Measurements from ENCODE around the gene CCDC60.
"Not testable (repeated sequence)": the region's sequence is repeated elsewhere in the genome, so short reads cannot be mapped to it uniquely, and the experiment has no call there.

Gene CCDC60

DNA sequence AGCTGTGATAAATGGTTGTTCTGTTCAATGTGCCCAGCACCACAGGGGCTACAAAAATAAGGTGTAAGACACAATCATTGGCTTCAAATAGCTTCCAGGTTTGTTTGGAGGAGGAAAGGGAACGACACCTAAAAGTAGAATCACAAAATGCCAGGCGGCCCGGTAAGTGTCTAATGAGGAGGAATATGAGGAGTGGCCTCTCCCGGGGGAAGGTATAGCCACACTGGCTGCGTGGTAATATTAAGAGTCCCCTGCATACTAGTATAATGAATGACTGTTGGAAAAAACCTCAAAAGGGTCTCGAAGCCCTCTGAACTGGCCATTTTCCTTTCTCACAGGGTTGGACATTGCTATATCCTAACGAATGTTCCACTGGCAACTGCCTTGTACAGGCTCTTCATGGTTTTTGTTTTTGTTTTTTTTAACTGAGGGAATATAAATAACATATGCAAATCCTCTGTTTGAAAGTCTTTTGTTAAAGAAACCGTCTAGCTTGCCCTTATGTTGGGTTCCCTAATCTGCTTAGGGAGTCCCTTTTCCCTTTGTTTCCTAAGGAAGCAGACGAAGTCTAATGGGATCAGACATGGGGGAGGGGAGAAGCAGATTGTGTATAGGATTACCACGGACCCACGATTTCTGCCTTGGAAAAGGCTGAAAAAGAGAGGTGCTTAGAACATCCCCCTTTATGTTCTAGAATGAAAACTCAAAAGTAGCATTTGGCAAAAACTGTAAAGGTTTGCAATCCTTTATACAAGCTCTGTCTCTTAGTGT lies 4.2 kb downstream of the CCDC60 start:
- DNase-seq (ENCODE audit: low read depth in 2 of 2): no peak

DNA sequence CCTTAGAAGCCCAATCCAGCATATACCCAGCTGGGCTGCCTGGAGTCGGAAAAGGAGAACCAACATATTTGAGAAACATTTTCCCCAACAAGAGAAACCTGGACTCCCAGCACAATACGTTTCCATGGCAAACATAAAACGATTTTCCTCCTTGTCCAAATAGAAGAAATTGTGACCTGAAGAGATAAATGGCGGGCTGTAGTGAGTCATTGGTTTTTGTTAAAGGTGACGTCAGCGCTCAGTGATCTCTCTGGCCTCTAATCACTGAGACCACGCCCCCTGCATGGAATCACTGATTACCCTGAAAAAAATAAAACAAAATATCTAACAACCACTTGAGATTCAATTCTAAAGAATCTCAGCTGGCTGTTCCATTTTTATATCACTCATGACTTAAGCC lies 6.0 kb downstream of the CCDC60 start:
- no peak for DNase-seq (ENCODE audit: low read depth in 2 of 2)

DNA sequence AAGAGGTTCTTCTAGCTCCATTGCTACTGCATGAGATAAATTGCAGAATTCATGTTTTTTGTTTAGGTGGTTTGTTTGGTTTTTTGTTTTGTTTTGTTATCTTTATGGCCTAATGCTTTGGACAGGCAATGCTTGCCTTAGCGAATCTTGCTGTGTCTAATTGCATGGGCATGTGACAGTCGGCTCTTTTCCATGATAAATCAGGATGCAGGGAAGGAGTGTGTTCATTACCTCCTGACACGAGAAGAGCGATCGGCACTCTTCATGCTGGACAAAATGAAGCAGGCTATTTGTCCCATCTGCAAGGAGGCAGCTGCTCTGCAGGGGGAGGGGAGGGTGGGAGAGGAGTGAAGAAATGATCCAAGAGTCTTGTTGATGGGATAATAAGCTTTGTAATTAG lies 6.5 kb downstream of the CCDC60 start:
- DNase-seq (ENCODE audit: low read depth in 2 of 2): no peak

DNA sequence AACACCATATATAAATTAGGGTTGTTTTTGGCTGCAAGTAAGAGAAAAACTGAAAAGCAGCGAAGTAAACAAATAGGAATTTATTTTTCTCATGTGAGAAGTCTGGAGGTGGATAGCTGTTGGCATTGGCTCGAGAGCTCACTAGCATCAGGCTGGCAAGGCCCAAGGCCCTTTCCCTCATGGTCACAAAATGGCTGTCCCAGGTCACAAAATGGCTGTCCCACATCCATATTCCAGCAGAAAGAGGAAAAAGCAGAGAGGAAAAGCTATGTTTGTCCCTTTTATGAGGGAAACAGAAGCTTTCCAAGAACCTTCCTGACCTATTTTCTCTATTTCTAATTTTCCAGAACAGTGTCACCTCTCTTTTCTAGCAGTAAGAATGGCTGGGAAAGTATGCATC lies 7.5 kb downstream of the CCDC60 start:
- DNase-seq (ENCODE audit: low read depth in 2 of 2): no peak

DNA sequence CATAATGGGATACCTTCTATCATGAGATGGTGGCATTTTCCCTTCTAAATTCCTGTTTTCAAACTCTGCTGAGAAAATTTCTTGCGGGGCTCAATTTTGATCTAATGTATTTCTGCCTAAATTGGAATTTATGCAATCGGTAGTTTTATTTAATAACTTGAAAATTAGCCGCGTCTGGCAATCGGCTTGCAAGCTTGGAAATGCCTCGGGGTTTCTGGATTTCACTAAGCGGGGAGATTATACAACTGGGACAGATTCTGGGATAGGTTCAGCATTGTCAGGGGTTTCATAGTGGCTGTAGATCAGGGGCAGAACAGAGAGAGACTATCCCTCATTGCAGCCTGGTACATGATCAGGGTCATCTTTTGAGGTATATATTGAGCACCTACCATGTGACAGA lies 8.6 kb downstream of the CCDC60 start:
- DNase-seq (ENCODE audit: low read depth in 2 of 2): no peak

DNA sequence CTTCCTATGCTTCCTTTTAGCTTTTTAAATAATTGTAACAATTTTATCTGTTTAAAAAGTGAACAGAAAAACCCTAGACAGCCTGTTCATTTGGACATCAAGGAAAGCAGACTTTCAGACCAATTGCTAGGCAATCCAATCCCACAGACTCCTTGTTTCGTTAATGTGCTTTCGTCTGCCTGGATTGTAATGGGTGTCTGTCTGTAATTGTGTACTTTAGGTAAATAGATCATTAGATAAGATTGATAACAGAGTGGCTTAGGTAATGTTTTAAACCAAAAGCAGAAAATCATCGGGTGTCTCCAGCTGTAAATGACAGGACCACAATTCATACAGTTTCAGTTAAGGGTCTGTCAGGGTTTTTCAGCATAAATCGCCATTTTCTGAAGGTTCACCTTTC lies 19.6 kb downstream of the CCDC60 start:
- no peak for DNase-seq (ENCODE audit: low read depth in 2 of 2)

DNA sequence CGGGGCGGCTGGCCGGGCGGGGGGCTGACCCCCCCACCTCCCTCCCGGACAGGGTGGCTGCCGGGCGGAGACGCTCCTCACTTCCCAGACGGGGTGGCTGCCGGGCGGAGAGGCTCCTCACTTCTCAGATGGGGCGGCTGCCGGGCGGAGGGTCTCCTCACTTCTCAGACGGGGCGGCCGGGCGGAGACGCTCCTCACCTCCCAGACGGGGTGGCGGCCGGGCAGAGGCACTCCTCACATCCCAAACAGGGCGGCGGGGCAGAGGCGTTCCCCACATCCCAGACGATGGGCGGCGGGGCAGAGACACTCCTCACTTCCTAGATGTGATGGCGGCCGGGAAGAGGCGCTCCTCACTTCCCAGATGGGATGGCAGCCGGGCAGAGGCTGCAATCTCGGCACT lies 25.8 kb downstream of the CCDC60 start:
- not testable (repeated sequence) for DNase-seq (ENCODE audit: low read depth in 2 of 2)

DNA sequence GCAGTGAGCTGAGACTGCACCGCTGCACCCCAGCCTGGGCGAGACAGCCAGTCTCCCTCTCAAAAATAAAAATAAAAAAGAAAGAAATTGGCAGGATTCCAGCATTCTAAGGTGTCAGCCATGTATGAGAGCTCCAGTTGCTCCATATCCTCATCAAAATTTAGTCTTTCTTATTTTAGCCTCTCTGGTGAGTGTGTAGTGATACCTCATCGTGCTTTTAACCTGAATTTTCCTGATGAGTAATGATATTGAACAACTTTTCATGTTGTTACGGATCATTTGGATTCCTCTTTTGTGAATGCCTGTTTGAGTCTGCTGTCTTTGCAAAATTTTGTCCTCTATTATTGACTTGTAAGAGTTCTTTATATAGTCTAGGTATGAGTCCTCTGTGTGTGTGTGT lies 28.5 kb downstream of the CCDC60 start:
- DNase-seq (ENCODE audit: low read depth in 2 of 2): no peak

DNA sequence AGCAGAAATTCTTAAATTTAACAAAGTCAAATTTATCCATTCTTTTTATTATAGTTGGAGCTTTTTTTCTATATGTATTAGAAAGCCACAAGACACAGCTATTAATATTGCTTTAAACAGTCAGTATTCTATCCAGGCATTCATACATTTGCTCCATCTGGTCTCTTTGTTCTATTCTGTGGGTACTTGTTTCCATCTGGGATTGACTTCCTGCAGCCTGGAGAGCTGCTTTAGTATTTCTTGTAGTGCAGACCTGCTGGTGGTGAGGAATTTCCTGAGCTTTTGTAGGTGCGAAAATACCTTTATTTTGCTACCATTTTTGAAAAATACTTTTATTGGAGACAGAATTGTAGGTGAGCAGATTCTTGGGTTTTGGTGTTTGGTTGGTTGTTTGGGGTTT lies 29.0 kb downstream of the CCDC60 start:
- no peak for DNase-seq (ENCODE audit: low read depth in 2 of 2)

DNA sequence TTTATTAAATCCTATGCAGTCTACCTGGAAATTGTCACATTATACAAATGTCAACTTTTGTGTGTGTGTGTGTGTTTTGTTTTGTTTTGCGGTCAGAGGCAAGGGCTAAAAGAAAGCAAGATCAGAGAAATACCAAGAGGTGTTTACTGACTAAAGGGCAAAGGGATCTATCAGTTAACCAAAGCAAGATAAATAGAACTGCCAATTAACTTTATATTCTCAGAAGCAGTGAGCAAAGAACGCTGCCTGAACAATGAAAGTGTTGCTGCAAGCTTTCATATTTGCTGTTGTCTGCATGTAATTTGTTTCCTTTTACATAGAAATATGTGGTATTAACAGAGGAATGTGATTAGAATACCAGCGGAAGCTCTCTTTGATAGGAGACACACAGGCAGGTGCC lies 30.9 kb downstream of the CCDC60 start:
- DNase-seq (ENCODE audit: low read depth in 2 of 2): no peak

DNA sequence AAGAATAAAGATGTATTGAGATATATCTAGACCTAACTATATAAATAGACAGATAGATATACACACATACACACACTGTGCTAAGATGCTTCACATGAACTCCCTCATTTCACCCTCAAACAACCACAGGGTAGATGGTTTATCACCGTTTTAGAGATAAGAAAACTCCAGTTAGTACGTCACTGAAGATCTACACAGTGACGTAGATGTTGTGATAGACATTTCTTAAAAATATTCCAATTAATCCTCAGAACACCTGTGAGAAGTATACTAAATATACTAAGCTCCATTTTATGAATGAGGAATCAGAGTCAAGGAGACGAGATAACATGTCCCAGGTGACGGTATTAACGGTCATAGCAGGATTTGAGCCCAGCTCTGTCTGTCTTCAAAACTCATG lies 31.5 kb downstream of the CCDC60 start:
- no peak for DNase-seq (ENCODE audit: low read depth in 2 of 2)

DNA sequence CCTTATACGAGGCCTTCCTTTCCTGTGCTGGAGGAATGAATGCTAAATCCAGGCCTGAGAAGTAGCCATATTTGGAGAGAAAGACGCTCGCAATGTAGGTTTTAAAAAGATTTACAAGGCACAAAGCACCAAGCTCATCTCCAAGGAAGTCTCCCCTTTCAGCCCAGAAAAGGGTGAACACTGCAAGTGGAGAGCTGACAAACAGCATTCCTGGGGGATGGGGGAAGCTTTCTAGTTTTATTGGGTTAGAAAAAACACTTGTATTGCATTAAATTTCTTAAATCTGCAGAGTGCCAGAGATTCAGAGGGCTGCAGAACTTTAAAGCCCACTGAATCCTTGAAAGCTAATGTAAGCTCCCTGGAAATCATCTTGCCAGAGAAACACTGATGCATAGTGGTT lies 34.6 kb downstream of the CCDC60 start:
- DNase-seq (ENCODE audit: low read depth in 2 of 2): no peak

DNA sequence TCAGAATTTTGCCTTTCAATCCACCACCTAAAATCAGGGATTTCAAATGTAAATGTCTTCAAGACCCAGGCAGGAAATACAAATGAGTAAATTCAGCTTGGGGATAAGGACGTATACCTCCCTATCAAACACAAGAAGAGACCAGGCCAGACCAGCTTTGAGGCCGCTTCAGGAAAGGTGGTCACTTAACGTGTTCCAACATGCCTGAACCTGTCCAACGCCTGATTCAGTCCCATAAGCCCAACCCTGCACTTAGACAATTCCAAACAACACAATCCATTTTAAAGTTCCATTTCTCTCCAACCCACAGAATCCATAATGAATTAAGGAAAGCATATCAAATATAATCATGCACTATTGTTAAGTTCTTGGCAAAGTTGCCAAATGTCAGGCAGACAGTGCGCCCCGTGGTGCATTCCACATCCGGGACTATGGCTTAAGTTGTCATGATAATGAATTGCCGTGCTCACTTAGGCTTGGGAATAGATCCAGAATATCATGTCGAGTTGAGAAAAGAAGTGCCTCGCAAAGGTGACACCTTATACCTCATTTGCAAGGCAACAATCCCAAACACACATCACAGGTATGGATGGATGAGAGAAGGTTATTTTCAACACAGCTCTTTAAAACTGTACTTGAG lies 35.5 kb downstream of the CCDC60 start:
- no peak for DNase-seq (ENCODE audit: low read depth in 2 of 2)

DNA sequence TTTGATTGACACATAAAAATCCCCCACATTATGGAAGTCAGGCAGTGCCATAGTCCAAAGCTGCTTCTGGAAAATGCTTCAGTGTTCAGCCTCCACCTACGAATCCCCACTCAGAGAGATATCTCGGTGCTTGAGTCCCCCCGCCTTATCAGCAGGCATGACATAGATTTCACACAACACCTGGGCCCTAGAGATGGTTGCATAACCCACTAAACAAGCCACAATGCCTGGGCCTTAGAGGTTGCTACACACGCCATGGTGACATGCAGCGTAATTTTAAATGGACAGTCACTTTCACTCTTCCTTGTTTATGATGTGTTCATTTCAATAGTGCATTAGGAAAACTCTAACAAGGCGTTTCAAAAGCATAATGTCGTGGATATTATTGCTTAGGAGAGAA lies 38.0 kb downstream of the CCDC60 start:
- DNase-seq (ENCODE audit: low read depth in 2 of 2): no peak

DNA sequence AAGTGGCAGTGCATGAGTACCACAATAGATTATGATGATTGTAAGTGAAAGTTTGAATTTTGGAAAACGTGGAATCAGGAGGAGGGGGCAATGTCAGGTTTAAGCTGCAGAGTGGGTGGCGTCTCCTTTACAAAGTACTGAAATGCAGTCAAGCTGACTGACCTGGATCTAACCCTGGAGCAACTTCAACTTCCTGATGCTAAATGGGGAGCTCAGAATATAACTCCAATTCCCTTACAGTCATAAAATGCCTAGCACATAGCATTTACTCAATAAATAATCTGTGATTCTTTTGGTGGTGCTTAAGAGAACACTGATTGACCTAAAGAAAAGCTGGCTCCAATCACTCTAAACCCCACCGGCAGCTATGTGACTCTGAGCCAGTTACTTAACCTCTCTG lies 38.5 kb downstream of the CCDC60 start:
- DNase-seq (ENCODE audit: low read depth in 2 of 2): no peak

DNA sequence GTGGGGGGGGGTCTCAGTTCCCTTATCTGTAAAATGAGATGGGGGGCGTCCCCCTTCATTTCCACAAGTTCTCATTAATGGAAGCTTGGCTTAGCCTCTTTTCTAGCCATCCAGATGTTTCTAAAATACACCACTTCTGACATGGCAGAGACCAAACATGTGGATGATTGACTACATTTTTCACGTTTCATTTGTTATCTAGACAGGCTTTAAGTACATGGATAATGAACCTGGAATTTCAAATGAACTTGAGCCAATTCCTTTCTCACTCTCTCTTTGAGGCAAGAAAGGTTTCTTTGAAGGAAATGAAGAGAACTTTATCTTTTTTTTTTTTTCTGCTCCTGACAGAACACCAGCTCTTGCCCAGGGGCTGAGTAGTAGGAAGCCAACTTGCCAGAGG lies 39.1 kb downstream of the CCDC60 start:
- DNase-seq (ENCODE audit: low read depth in 2 of 2): no peak

DNA sequence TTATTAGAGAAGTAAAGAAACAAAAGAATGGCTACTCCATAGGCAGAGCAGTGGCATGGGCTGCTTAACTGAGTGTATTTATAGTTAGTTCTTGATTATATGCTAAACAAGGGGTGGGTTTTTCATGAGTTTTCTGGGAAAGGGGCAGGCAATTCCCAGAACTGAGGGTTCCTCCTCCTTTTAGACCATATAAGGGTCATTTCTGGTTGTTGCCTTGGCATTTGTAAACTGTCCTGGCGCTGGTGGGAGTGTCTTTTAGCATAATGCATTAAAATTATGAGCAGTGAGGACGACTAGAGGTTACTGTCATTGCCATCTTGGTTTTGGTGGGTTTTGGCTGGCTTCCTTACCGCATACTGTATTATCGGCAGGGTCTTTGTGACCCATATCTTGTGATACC lies 40.1 kb downstream of the CCDC60 start:
- no peak for DNase-seq (ENCODE audit: low read depth in 2 of 2)

DNA sequence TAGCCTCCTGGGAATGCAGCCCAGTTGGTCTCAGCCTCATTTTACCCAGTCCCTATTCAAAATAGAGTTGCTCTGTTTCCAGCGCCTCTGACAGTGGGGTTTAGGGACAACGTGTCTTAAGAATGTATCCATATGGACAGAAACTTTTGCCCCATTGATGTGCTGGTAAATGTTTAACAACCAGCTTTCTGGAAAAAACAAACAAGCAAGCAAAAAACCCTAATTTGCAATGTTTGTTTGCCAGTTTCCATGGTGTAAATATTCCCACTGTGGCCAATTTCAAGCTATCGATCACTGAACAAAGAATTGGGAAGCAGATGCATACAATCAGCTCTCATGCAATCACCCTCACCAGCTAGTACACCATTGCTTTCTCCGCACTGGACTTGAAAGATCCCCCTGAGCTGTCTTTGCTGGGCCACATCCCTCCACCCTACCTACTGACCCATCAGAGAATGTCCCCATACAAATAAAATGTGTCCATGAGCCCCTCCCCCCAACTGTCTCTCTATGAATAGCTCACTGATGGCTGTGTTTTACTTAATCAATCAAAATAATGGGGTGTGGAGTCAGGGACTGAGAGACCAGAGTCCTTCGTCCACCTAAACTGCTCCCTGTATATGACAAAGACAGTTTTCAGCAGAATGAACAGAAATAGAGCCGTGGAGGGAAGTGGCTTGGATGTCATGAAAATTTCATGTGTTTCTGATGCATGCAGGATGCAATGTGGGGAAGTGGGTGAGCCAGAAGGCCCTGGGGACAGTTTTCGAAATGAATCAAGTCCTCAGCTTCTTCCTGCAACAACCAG lies 40.8 kb downstream of the CCDC60 start:
- no peak for DNase-seq (ENCODE audit: low read depth in 2 of 2)

DNA sequence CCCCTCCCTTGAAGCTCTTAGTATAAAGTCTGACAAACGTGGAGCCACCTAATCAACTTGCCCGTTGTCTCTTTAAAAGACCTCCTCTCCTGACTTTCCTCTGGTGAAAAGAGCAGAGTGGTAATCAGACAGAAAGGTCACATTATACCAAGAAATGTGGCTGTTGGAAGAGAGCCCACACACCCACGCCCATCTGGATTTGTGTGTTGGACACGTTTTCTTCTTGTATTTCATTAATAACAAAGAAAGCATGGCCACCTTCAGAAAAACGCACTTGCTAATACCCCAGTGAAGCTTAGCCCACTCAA lies 41.3 kb downstream of the CCDC60 start:
- no peak for DNase-seq (ENCODE audit: low read depth in 2 of 2)

DNA sequence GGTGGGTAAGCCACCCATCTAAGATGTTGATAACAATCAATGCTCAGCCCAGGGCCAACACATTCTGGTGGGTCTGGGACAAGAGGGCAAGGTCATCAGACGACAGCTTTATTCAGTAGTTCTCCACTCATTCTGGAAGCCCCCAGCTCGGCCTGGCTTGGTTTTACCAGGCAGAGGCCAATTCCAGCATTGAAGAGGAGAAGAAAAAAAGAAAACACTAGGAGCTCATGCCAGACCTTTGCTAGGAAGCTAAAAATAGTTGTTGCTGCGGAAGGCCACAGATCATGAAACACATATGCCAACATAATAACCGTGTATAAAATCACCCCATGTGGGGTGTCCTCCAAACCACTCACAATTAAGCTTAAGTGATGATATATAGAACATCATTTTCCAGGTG lies 44.4 kb downstream of the CCDC60 start:
- DNase-seq (ENCODE audit: low read depth in 2 of 2): no peak

DNA sequence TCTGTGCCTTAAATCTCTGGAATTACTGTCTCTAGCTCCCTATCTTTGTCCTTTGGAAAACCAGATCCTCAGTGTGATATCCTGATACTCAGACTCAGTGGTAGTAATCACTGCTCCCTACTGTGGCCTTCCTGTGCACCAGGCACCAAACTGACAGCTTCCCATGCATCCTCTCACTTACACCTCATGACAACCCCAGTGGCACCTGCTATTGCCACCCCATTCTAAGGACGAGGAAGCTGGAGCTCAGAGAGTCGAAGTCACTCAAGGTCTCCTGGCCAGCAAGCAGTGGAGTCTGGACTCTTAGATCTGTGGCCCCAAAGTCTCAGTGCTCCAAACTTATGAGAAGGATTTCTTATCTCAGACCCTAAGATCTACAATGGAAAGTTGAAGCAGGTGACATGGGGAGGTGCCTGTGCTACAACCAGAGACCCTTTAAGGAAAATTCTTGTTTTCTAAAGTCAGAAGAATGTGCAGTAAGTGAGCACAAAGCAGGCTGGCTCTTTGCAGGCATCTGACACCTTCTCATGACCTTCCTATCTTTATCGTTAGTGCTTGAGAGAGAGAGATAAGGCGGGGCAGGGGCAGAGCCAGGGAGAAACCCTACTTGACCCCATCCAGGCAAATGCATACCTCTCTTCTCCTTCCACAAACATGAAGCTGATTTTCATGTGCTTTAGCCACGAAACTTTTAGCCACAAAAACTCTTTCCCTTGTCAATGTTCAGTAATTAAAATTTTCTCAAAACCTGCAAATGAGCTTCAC lies 47.1 kb downstream of the CCDC60 start:
- DNase-seq (ENCODE audit: low read depth in 2 of 2): no peak

DNA sequence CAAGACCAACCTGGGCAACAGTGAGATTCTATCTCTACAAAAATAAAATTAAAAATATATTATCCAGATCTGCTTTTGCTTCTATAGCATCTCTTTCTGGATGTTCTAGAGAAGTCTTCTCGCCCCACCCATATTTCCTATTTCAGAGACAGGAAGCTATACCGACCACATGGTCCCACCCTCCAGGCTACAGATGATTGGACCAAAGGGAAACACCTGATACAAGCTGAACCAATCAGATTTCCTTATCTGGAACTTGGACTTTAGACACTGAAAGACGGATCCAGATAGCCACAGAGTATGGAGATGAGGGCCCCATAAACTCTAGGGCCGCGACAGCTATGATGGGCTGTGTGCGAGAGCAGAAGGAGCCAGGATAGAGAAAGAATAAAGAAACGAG lies 48.7 kb downstream of the CCDC60 start:
- DNase-seq (ENCODE audit: low read depth in 2 of 2): no peak
